Activated naive CD4-positive, alpha-beta T cell treated with anti-CD3 and anti-CD28 coated beads, Interleukin-2, amount 50 U/mL, for 24 hours (primary cell): ENCODE data around the gene TRAPPC6A.

Experiments
- H3K27ac Mint-ChIP-seq: one replicate; pipeline ENCODE4 v1.8.0; 2021; ENCODE audit warnings: mild to moderate bottlenecking, mixed read lengths
- H3K27me3 Mint-ChIP-seq: one replicate; pipeline ENCODE4 v1.8.0; 2021; ENCODE audit warnings: mixed read lengths
- H3K36me3 Mint-ChIP-seq: one replicate; pipeline ENCODE4 v1.8.0; 2021; ENCODE audit warnings: mixed read lengths
- H3K4me1 Mint-ChIP-seq: one replicate; pipeline ENCODE4 v1.8.0; 2021; ENCODE audit warnings: mixed read lengths
- H3K4me3 Mint-ChIP-seq: one replicate; pipeline ENCODE4 v1.8.0; 2021; ENCODE audit warnings: mild to moderate bottlenecking, mixed read lengths
- H3K9me3 Mint-ChIP-seq: one replicate; pipeline ENCODE4 v1.8.0; 2021; ENCODE audit warnings: mixed read lengths

TRAPPC6A gene

GRCh38 chr19:45136507-45137178 is 41.4 kb downstream of the TRAPPC6A start:
- H3K4me1 Mint-ChIP-seq = peaks cover 10% of the 10 kb centered on the region
- H3K36me3 Mint-ChIP-seq = no peaks in the 10 kb centered on the region
- no peak overlapping the region for H3K4me3 Mint-ChIP-seq
- no peaks in the 10 kb centered on the region for H3K27me3 Mint-ChIP-seq
- no peak overlapping the region for H3K27ac Mint-ChIP-seq
- no peaks in the 10 kb centered on the region for H3K9me3 Mint-ChIP-seq

GRCh38 chr19:45135176-45135885 is 42.7 kb downstream of the TRAPPC6A start:
- no peaks in the 10 kb centered on the region for H3K36me3 Mint-ChIP-seq
- peaks cover 10% of the 10 kb centered on the region for H3K4me1 Mint-ChIP-seq
- no peak overlapping the region for H3K4me3 Mint-ChIP-seq

GRCh38 chr19:45133661-45134060 is 44.4 kb downstream of the TRAPPC6A start:
- no peak overlapping the region for H3K27ac Mint-ChIP-seq
- H3K36me3 Mint-ChIP-seq = no peaks in the 10 kb centered on the region
- no peaks in the 10 kb centered on the region for H3K27me3 Mint-ChIP-seq
- H3K4me1 Mint-ChIP-seq = peaks cover 10% of the 10 kb centered on the region
- no peaks in the 10 kb centered on the region for H3K9me3 Mint-ChIP-seq
- no peak overlapping the region for H3K4me3 Mint-ChIP-seq

More at GRCh38 chr19:45135176-45135885, 42.7 kb downstream of the TRAPPC6A start:
- H3K27me3 Mint-ChIP-seq = no peaks in the 10 kb centered on the region
- no peak overlapping the region for H3K27ac Mint-ChIP-seq
- no peaks in the 10 kb centered on the region for H3K9me3 Mint-ChIP-seq

GRCh38 chr19:45130888-45131615 is 47.0 kb downstream of the TRAPPC6A start:
- Mint-ChIP-seq H3K36me3 (no peaks in the 10 kb centered on the region), H3K9me3 (no peaks in the 10 kb centered on the region), H3K4me1 (peaks cover 11% of the 10 kb centered on the region), H3K27ac (no peak overlapping the region), H3K4me3 (no peak overlapping the region), H3K27me3 (no peaks in the 10 kb centered on the region)

- no peaks in the 10 kb centered on the region for H3K27me3 Mint-ChIP-seq
- no peak overlapping the region for H3K4me3 Mint-ChIP-seq
- H3K27ac Mint-ChIP-seq = no peak overlapping the region
- peaks cover 18% of the 10 kb centered on the region for H3K4me1 Mint-ChIP-seq
- no peaks in the 10 kb centered on the region for H3K36me3 Mint-ChIP-seq
- H3K9me3 Mint-ChIP-seq = no peaks in the 10 kb centered on the region
Observed at GRCh38 chr19:45130236-45130635, 47.8 kb downstream of the TRAPPC6A start.

- Mint-ChIP-seq H3K4me1 (peaks cover 16% of the 10 kb centered on the region), H3K27ac (no peak overlapping the region), H3K27me3 (no peaks in the 10 kb centered on the region), H3K4me3 (no peak overlapping the region), H3K9me3 (no peaks in the 10 kb centered on the region), H3K36me3 (no peaks in the 10 kb centered on the region)
Observed at GRCh38 chr19:45128806-45129205, 49.2 kb downstream of the TRAPPC6A start.

DNA sequence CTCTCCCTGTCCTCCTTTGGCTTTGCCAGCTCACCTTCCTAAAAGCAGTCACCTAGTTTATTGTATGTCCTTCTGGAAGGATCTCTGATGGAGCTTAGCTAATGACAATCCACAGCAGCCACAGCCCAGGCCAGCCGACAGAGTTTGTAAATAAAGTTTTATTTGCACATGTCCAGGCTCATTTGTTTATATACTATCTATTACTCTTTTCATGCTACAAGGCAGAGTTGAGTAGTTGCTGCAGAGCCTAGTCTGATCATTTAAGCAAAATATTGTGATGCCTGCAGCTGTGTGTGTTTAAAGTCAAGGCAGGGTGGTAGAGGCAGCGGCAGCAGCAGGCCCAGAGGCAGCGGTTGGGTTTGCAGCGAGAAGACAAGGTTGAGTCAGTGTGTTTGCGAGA is 49.9 kb downstream of the TRAPPC6A start:
- no peak overlapping the region for H3K4me3 Mint-ChIP-seq
- H3K36me3 Mint-ChIP-seq = no peaks in the 10 kb centered on the region
- peaks cover 17% of the 10 kb centered on the region for H3K4me1 Mint-ChIP-seq
- no peaks in the 10 kb centered on the region for H3K9me3 Mint-ChIP-seq
- H3K27me3 Mint-ChIP-seq = no peaks in the 10 kb centered on the region
- H3K27ac Mint-ChIP-seq = no peak overlapping the region

DNA sequence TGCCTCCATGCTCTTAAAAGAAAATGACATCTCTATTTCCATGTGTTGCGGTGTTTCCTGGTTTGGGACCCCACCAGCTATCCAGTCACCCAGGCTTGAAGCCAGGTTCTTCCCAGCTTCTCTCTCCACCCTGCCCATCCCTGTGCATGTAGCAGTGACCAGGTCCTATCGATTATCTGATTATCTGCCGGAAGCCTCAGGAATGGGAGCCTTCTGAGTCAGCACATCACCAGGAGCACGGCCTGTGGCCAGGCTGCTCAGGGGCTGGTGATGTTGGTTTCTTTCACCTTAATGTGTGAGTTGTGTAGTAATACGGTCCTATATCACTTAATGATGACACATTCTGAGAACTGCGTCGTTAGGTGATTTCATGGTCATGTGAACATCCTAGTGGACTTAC is 51.4 kb downstream of the TRAPPC6A start:
- Mint-ChIP-seq H3K9me3 (no peaks in the 10 kb centered on the region), H3K27ac (no peak overlapping the region), H3K4me3 (no peak overlapping the region), H3K36me3 (no peaks in the 10 kb centered on the region), H3K27me3 (no peaks in the 10 kb centered on the region), H3K4me1 (peaks cover 20% of the 10 kb centered on the region)

- H3K27me3 Mint-ChIP-seq = no peaks in the 10 kb centered on the region
- H3K4me3 Mint-ChIP-seq = no peak overlapping the region
- no peaks in the 10 kb centered on the region for H3K9me3 Mint-ChIP-seq
- no peak overlapping the region for H3K27ac Mint-ChIP-seq
- H3K4me1 Mint-ChIP-seq = peaks cover 26% of the 10 kb centered on the region
- H3K36me3 Mint-ChIP-seq = no peaks in the 10 kb centered on the region
Observed at GRCh38 chr19:45125975-45126493, 52.0 kb downstream of the TRAPPC6A start.

DNA sequence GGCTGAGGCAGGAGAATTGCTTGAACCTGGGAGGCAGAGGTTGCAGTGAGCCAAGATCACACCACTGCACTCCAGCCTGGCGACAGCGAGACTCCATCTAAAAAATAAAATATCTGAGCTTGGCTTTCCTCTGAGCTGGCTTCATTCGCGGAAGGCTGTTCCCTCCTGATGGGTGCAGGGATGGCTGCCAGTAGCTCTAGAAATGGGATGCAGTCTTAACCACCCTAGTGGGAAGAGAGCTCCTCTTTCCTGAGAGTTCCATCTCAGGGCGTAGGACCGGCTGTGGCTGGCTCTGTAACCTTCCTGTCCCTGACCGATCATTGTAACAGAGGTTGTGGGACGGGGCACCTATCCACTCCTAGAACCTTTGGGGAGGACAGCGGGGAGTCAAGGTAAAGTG is 52.7 kb downstream of the TRAPPC6A start:
- Mint-ChIP-seq H3K27me3 (no peaks in the 10 kb centered on the region), H3K36me3 (no peaks in the 10 kb centered on the region), H3K27ac (no peak overlapping the region), H3K4me3 (no peak overlapping the region), H3K9me3 (no peaks in the 10 kb centered on the region), H3K4me1 (peaks cover 33% of the 10 kb centered on the region)

DNA sequence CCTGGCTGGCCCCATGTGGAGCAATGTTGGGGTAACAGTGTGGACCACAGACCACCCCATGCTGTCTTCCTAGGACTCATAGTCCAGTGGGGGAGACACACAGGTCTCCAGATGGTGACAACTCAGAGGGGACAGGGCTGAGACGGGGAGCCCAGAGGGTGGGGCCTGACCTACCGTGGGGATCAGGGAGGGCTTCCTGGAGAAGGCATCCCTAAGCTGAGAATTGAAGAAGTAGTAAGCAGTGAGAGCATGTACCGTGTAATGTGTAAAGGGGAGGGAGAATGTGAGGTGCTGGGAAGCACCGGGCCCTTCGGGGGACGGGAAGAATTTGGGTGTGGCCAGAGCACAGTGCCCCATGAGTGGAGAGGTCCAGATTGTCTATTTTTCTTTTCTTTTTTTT is 54.0 kb downstream of the TRAPPC6A start:
- Mint-ChIP-seq H3K9me3 (no peaks in the 10 kb centered on the region), H3K4me1 (peaks cover 42% of the 10 kb centered on the region), H3K4me3 (no peak overlapping the region), H3K27ac (no peak overlapping the region), H3K27me3 (no peaks in the 10 kb centered on the region), H3K36me3 (no peaks in the 10 kb centered on the region)

- Mint-ChIP-seq H3K27me3 (no peaks in the 10 kb centered on the region), H3K4me1 (peaks cover 48% of the 10 kb centered on the region), H3K27ac (no peak overlapping the region), H3K9me3 (no peaks in the 10 kb centered on the region), H3K36me3 (no peaks in the 10 kb centered on the region), H3K4me3 (no peak overlapping the region)
Observed at GRCh38 chr19:45123440-45123850, 54.6 kb downstream of the TRAPPC6A start.

DNA sequence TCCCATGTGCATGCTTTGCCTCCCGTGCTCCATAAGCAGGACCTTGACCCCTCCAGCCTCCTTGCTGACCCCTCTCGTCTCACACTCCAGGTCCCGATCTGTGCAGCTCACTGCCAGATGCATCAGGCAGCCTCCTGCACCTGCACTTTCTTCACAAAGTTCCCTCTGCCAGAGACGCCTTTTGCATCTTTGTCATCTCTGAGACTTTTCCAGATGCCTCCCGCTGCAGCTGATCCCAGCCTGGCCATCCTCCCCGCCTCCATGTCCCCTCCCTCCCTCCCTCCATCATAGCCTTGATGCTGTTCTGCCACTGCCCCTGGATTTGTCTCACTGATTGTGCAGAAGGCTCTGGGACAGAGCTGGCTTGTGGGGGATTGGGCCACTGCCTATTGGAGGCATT is 55.2 kb downstream of the TRAPPC6A start:
- Mint-ChIP-seq H3K4me1 (peaks cover 54% of the 10 kb centered on the region), H3K9me3 (no peaks in the 10 kb centered on the region), H3K27ac (no peak overlapping the region), H3K36me3 (no peaks in the 10 kb centered on the region), H3K27me3 (no peaks in the 10 kb centered on the region), H3K4me3 (no peak overlapping the region)

GRCh38 chr19:45121827-45122345 is 56.2 kb downstream of the TRAPPC6A start:
- Mint-ChIP-seq H3K27ac (no peak overlapping the region), H3K4me1 (peaks cover 63% of the 10 kb centered on the region), H3K36me3 (no peaks in the 10 kb centered on the region), H3K27me3 (no peaks in the 10 kb centered on the region), H3K9me3 (no peaks in the 10 kb centered on the region), H3K4me3 (no peak overlapping the region)

DNA sequence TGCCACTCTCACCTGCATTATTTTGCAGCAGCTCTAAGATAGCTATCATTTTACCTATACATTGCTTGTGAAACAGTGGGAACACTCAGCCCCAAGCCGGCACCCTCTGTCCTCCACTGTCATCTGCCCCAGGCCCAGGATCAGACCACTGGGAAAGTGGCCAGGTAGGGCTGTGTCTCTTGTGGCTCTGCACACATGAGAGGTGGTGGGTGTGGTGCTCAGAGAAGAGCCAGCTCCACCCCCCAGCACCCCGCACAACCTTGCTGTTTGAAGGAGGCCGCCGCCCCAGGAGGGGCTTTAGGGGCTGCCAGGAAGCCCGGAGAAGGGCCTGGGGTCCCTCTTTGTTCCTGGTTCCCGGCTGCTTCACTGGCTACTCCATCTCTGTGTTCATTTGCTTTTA is 58.5 kb downstream of the TRAPPC6A start:
- Mint-ChIP-seq H3K27me3 (no peaks in the 10 kb centered on the region), H3K4me3 (no peak overlapping the region)

More for the DNA sequence above, 58.5 kb downstream of the TRAPPC6A start:
- Mint-ChIP-seq H3K27ac (no peak overlapping the region), H3K36me3 (no peaks in the 10 kb centered on the region), H3K4me1 (peaks cover 73% of the 10 kb centered on the region), H3K9me3 (no peaks in the 10 kb centered on the region)
